GF-D8 (cell line): ENCODE data around the gene RAPGEF2.
"Not testable (repeated sequence)": the region's sequence is repeated elsewhere in the genome, so short reads cannot be mapped to it uniquely, and the experiment has no call there.

Source experiments
- DNase-seq: peaks from one replicate; lab custom pipeline; 2025; lab: John Stamatoyannopoulos, UW

Gene RAPGEF2

GRCh38 chr4:159102622-159103383 is at the start of gene RAPGEF2:
TSS of gene RAPGEF2 (plus strand) at chr4:159103079. CDS start at chr4:159104163, 1,084 bp downstream.
- DNase-seq, result peak; percentile 77

GRCh38 chr4:159055833-159056232 is 47.0 kb upstream of the RAPGEF2 start:
- DNase-seq, result no peak

GRCh38 chr4:159060161-159060560 is 42.7 kb upstream of the RAPGEF2 start:
- DNase-seq, result no peak

GRCh38 chr4:159062381-159062780 is 40.5 kb upstream of the RAPGEF2 start:
- no peak for DNase-seq

GRCh38 chr4:159065513-159066240 is 37.2 kb upstream of the RAPGEF2 start:
- DNase-seq, result no peak

- not testable (repeated sequence) for DNase-seq
Observed at GRCh38 chr4:159068139-159068538, 34.7 kb upstream of the RAPGEF2 start.

- no peak for DNase-seq
Observed at GRCh38 chr4:159069922-159070321, 33.0 kb upstream of the RAPGEF2 start.

GRCh38 chr4:159070742-159071141 is 32.1 kb upstream of the RAPGEF2 start:
- no peak for DNase-seq

GRCh38 chr4:159071178-159071968 is 31.5 kb upstream of the RAPGEF2 start:
- no peak for DNase-seq

GRCh38 chr4:159071969-159072765 is 30.7 kb upstream of the RAPGEF2 start:
- DNase-seq, result no peak

- no peak for DNase-seq
Observed at GRCh38 chr4:159075531-159075932, 27.3 kb upstream of the RAPGEF2 start.

- DNase-seq, result not testable (repeated sequence)
Observed at GRCh38 chr4:159077018-159077417, 25.9 kb upstream of the RAPGEF2 start.

- DNase-seq, result no peak
Observed at GRCh38 chr4:159077702-159078495, 25.0 kb upstream of the RAPGEF2 start.

- no peak for DNase-seq
Observed at GRCh38 chr4:159079074-159079473, 23.8 kb upstream of the RAPGEF2 start.

- DNase-seq, result no peak
Observed at GRCh38 chr4:159086606-159087005, 16.3 kb upstream of the RAPGEF2 start.

GRCh38 chr4:159090255-159090654 is 12.6 kb upstream of the RAPGEF2 start:
- no peak for DNase-seq

- DNase-seq, result not testable (repeated sequence)
Observed at GRCh38 chr4:159094156-159094555, 8.7 kb upstream of the RAPGEF2 start.

- DNase-seq, result no peak
Observed at GRCh38 chr4:159096434-159096833, 6.4 kb upstream of the RAPGEF2 start.

- DNase-seq, result no peak
Observed at GRCh38 chr4:159097144-159097543, 5.7 kb upstream of the RAPGEF2 start.

- DNase-seq, result no peak
Observed at GRCh38 chr4:159097785-159098184, 5.1 kb upstream of the RAPGEF2 start.
